ENCODE results near the gene CCND3. TPM values are rescaled to one million over a fixed set of nuclear protein-coding genes. Genes with fewer than 3 reads are reported as not detected.

The CCND3 gene
- total RNA-seq, 1 experiment from 2014 or later: 26.6 TPM

DNA sequence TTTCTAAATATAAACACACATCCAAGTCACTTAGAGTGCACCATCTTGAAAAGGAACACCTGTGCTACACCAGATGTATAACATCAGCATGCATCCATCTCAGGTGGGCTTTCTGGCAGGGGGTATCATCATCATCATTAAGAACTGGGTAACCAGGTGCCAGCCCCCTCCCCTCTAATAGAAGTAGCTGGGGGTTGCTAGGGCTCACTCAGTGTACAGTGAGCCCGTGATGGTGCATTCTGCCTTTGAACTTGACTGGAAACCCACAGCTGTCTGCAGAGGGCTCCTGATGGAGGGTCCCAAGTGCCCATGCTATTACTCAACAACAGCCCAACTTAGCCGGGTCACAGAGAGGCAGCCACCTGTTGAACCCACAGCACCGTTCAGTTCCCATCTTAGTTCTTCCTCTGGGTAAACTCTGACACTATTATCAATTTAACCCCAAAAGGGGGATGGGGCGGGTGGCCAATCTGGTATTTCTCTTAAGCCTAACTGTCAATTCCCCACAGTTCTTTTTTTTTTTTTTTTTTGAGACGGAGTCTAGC, 32.7 kb upstream of the CCND3 start:
- H3K79me2 ChIP-seq (ENCODE audit: insufficient read depth, low read length): no peaks in the 10 kb centered on the region
- BruUV-seq (replicated peaks): no TSS peak
- intact Hi-C loops (cut with micrococcal nuclease): no loop called here
- no peak overlapping the region for H3K9ac ChIP-seq (ENCODE audit: low read length)
- ChIA-PET POLR2A (no interaction called here), RAD21 (ENCODE audit: low non-redundant PET in 1 of 2, low total read pairs in 2 of 2, uncharacterized antibody in 2 of 2, unreplicated experiment in 2 of 2) (no interaction called here), CTCF (no interaction called here)
- H3K27me3 ChIP-seq (ENCODE audit: insufficient read depth, low read length): no peaks in the 10 kb centered on the region
- no peak overlapping the region for H3K27ac ChIP-seq (ENCODE audit: low read depth, low read length)
- H4K20me1 ChIP-seq (ENCODE audit: insufficient read depth): no peaks in the 10 kb centered on the region
- no peak overlapping the region for H2AFZ ChIP-seq (ENCODE audit: low read depth, low read length, poor library complexity, severe bottlenecking)
- H3K4me2 ChIP-seq (ENCODE audit: low read length): no peak overlapping the region
- peaks cover 9 to 22% of the 10 kb centered on the region in 2 experiments for H3K4me1 ChIP-seq (ENCODE audit: control insufficient read depth in 1 of 2, insufficient read depth in 2 of 2, low read length in 2 of 2)
- no peak overlapping the region for H3K4me3 ChIP-seq (replicated peaks in 1 of 2; ENCODE audit: low read depth in 1 of 2, low read length in 2 of 2)
- ATAC-seq (no peak), DNase-seq (ENCODE audit: low read depth, low spot score) (no peak)
- H3K9me2 ChIP-seq (ENCODE audit: insufficient read depth): no peaks in the 10 kb centered on the region
- no peaks in the 10 kb centered on the region for H3K36me3 ChIP-seq (ENCODE audit: control insufficient read depth in 1 of 2, insufficient read depth in 2 of 2, low read length in 2 of 2)
- TF ChIP-seq POLR2A (IDR thresholded peaks at IDR 0.05; ENCODE audit: borderline replicate concordance, extremely low read depth, insufficient read depth, insufficient read length): no peak
- no peak for TF ChIP-seq EZH2 (IDR thresholded peaks at IDR 0.05)
- TF ChIP-seq RAD21 (IDR thresholded peaks at IDR 0.05; ENCODE audit: low read depth): no peak
- TF ChIP-seq SIN3A (IDR thresholded peaks at IDR 0.05; ENCODE audit: low read depth): no peak
- no peak for TF ChIP-seq JUND (IDR thresholded peaks at IDR 0.05)
- no peak for TF ChIP-seq CEBPB (IDR thresholded peaks at IDR 0.05; ENCODE audit: low read depth)
- TF ChIP-seq, protein P1, sequence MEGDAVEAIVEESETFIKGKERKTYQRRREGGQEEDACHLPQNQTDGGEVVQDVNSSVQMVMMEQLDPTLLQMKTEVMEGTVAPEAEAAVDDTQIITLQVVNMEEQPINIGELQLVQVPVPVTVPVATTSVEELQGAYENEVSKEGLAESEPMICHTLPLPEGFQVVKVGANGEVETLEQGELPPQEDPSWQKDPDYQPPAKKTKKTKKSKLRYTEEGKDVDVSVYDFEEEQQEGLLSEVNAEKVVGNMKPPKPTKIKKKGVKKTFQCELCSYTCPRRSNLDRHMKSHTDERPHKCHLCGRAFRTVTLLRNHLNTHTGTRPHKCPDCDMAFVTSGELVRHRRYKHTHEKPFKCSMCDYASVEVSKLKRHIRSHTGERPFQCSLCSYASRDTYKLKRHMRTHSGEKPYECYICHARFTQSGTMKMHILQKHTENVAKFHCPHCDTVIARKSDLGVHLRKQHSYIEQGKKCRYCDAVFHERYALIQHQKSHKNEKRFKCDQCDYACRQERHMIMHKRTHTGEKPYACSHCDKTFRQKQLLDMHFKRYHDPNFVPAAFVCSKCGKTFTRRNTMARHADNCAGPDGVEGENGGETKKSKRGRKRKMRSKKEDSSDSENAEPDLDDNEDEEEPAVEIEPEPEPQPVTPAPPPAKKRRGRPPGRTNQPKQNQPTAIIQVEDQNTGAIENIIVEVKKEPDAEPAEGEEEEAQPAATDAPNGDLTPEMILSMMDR (IDR thresholded peaks at IDR 0.05 in 2 of 3, conservative IDR thresholded peaks at IDR 0.05 in 1 of 3; ENCODE audit: borderline replicate concordance in 1 of 3, insufficient read depth in 1 of 3, low read depth in 2 of 3, low read length in 2 of 3): no peak
- TF ChIP-seq EZH2phosphoT487 (IDR thresholded peaks at IDR 0.05; ENCODE audit: borderline replicate concordance): no peak
- TF ChIP-seq EGR1 (IDR thresholded peaks at IDR 0.05; ENCODE audit: low read depth): no peak
- TF ChIP-seq, protein P2, sequence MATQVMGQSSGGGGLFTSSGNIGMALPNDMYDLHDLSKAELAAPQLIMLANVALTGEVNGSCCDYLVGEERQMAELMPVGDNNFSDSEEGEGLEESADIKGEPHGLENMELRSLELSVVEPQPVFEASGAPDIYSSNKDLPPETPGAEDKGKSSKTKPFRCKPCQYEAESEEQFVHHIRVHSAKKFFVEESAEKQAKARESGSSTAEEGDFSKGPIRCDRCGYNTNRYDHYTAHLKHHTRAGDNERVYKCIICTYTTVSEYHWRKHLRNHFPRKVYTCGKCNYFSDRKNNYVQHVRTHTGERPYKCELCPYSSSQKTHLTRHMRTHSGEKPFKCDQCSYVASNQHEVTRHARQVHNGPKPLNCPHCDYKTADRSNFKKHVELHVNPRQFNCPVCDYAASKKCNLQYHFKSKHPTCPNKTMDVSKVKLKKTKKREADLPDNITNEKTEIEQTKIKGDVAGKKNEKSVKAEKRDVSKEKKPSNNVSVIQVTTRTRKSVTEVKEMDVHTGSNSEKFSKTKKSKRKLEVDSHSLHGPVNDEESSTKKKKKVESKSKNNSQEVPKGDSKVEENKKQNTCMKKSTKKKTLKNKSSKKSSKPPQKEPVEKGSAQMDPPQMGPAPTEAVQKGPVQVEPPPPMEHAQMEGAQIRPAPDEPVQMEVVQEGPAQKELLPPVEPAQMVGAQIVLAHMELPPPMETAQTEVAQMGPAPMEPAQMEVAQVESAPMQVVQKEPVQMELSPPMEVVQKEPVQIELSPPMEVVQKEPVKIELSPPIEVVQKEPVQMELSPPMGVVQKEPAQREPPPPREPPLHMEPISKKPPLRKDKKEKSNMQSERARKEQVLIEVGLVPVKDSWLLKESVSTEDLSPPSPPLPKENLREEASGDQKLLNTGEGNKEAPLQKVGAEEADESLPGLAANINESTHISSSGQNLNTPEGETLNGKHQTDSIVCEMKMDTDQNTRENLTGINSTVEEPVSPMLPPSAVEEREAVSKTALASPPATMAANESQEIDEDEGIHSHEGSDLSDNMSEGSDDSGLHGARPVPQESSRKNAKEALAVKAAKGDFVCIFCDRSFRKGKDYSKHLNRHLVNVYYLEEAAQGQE (IDR thresholded peaks at IDR 0.05; ENCODE audit: low read depth): no peak
- TF ChIP-seq SP1 (IDR thresholded peaks at IDR 0.05; ENCODE audit: low read depth): no peak
- no peak for TF ChIP-seq TCF7L2 (IDR thresholded peaks at IDR 0.05; ENCODE audit: borderline replicate concordance, extremely low read depth, insufficient read depth, insufficient read length)
- no peak for TF ChIP-seq ELF1 (IDR thresholded peaks at IDR 0.05; ENCODE audit: borderline replicate concordance, low read depth)
- H3K9me3 ChIP-seq (ENCODE audit: control insufficient read depth in 1 of 2, insufficient read depth in 1 of 2, low read depth in 1 of 2, low read length in 2 of 2): no peaks in the 10 kb centered on the region

Data from HCT116 (cell line).